ENCODE results near the gene COL4A3.

The COL4A3 gene

GRCh38 chr2:227179988-227180685 lies 15.7 kb downstream of the COL4A3 start:
- Histone ChIP-seq H2BK15ac (ENCODE audit: low read length) (no peak overlapping the region), H3K36me3 (replicated peaks in 1 of 2; ENCODE audit: control insufficient read depth in 2 of 2, insufficient read depth in 2 of 2, low read length in 2 of 2) (no peaks in the 10 kb centered on the region), H4K91ac (ENCODE audit: low read depth, low read length, poor library complexity) (no peak overlapping the region), H3K4me1 (ENCODE audit: control insufficient read depth in 2 of 2, insufficient read depth in 1 of 2, low read depth in 1 of 2, low read length in 2 of 2) (peaks cover 0 to 3% of the 10 kb centered on the region in 2 donors), H2AFZ (ENCODE audit: low read length) (peak overlapping the region; percentile 24), H3K9me3 (replicated peaks in 1 of 2; ENCODE audit: control insufficient read depth in 2 of 2, insufficient read depth in 1 of 2, low read depth in 1 of 2, low read length in 2 of 2) (no peaks in the 10 kb centered on the region), H2AK5ac (ENCODE audit: low read depth, low read length) (no peak overlapping the region), H3K79me1 (ENCODE audit: low read depth, low read length) (no peaks in the 10 kb centered on the region), H2BK5ac (ENCODE audit: low read length) (no peak overlapping the region), H3K4ac (ENCODE audit: low read length) (no peak overlapping the region), H3K23ac (ENCODE audit: low read depth, low read length, poor library complexity) (no peak overlapping the region), H4K8ac (ENCODE audit: low read depth, low read length) (no peak overlapping the region), H3K4me2 (ENCODE audit: insufficient read depth, low read length, poor library complexity, severe bottlenecking) (no peak overlapping the region), H2BK120ac (ENCODE audit: low read depth, low read length) (no peak overlapping the region), H3K27ac (replicated peaks; ENCODE audit: low read length) (no peak overlapping the region), H3K9ac (ENCODE audit: low read depth, low read length, poor library complexity) (no peak overlapping the region), H3K14ac (ENCODE audit: low read length) (no peak overlapping the region), H3K4me3 (ENCODE audit: low read length in 2 of 2) (no peak overlapping the region), H3K18ac (ENCODE audit: low read length) (no peak overlapping the region), H2BK12ac (ENCODE audit: low read length) (no peak overlapping the region), H3K27me3 (ENCODE audit: control insufficient read depth in 3 of 3, insufficient read depth in 3 of 3, low read depth in 1 of 3, low read length in 3 of 3) (no peaks in the 10 kb centered on the region)
- WGBS, 2 donors (ENCODE audit: extremely low coverage in 2 of 2, insufficient read length in 2 of 2, insufficient replicate concordance in 1 of 2) = no CpG with 5 or more reads among the region's 11 CpGs
- DNase-seq (ENCODE audit: low spot score) = no peak

GRCh38 chr2:227180770-227181169 lies 16.3 kb downstream of the COL4A3 start:
- Histone ChIP-seq H3K4me3 (ENCODE audit: low read length in 2 of 2) (no peak overlapping the region), H3K18ac (ENCODE audit: low read length) (no peak overlapping the region), H3K27me3 (ENCODE audit: control insufficient read depth in 3 of 3, insufficient read depth in 3 of 3, low read depth in 1 of 3, low read length in 3 of 3) (no peaks in the 10 kb centered on the region), H2BK12ac (ENCODE audit: low read length) (no peak overlapping the region), H3K4ac (ENCODE audit: low read length) (no peak overlapping the region), H3K27ac (replicated peaks; ENCODE audit: low read length) (no peak overlapping the region), H3K9ac (ENCODE audit: low read depth, low read length, poor library complexity) (no peak overlapping the region), H2AFZ (ENCODE audit: low read length) (no peak overlapping the region), H2AK5ac (ENCODE audit: low read depth, low read length) (no peak overlapping the region), H2BK5ac (ENCODE audit: low read length) (no peak overlapping the region), H3K79me1 (ENCODE audit: low read depth, low read length) (no peaks in the 10 kb centered on the region), H3K9me3 (replicated peaks in 1 of 2; ENCODE audit: control insufficient read depth in 2 of 2, insufficient read depth in 1 of 2, low read depth in 1 of 2, low read length in 2 of 2) (no peaks in the 10 kb centered on the region), H3K4me1 (ENCODE audit: control insufficient read depth in 2 of 2, insufficient read depth in 1 of 2, low read depth in 1 of 2, low read length in 2 of 2) (peaks cover 0 to 3% of the 10 kb centered on the region in 2 donors), H3K4me2 (ENCODE audit: insufficient read depth, low read length, poor library complexity, severe bottlenecking) (no peak overlapping the region), H3K36me3 (replicated peaks in 1 of 2; ENCODE audit: control insufficient read depth in 2 of 2, insufficient read depth in 2 of 2, low read length in 2 of 2) (no peaks in the 10 kb centered on the region), H4K8ac (ENCODE audit: low read depth, low read length) (no peak overlapping the region), H3K14ac (ENCODE audit: low read length) (no peak overlapping the region), H2BK120ac (ENCODE audit: low read depth, low read length) (no peak overlapping the region), H4K91ac (ENCODE audit: low read depth, low read length, poor library complexity) (no peak overlapping the region), H3K23ac (ENCODE audit: low read depth, low read length, poor library complexity) (no peak overlapping the region), H2BK15ac (ENCODE audit: low read length) (no peak overlapping the region)
- DNase-seq (ENCODE audit: low spot score) = no peak
- no CpG with 5 or more reads among the region's 3 CpGs for WGBS, 2 donors (ENCODE audit: extremely low coverage in 2 of 2, insufficient read length in 2 of 2, insufficient replicate concordance in 1 of 2)

GRCh38 chr2:227182765-227183164 lies 18.3 kb downstream of the COL4A3 start:
- H4K91ac ChIP-seq (ENCODE audit: low read depth, low read length, poor library complexity) = no peak overlapping the region
- no peaks in the 10 kb centered on the region for H3K27me3 ChIP-seq (ENCODE audit: control insufficient read depth in 3 of 3, insufficient read depth in 3 of 3, low read depth in 1 of 3, low read length in 3 of 3)
- H2BK12ac ChIP-seq (ENCODE audit: low read length) = no peak overlapping the region
- H3K4me3 ChIP-seq (ENCODE audit: low read length in 2 of 2) = no peak overlapping the region
- no peak overlapping the region for H3K4me2 ChIP-seq (ENCODE audit: insufficient read depth, low read length, poor library complexity, severe bottlenecking)
- no peak overlapping the region for H2AK5ac ChIP-seq (ENCODE audit: low read depth, low read length)
- H3K36me3 ChIP-seq (replicated peaks in 1 of 2; ENCODE audit: control insufficient read depth in 2 of 2, insufficient read depth in 2 of 2, low read length in 2 of 2) = no peaks in the 10 kb centered on the region
- no peak overlapping the region for H3K18ac ChIP-seq (ENCODE audit: low read length)
- H3K27ac ChIP-seq (replicated peaks; ENCODE audit: low read length) = no peak overlapping the region
- no peaks in the 10 kb centered on the region for H3K9me3 ChIP-seq (replicated peaks in 1 of 2; ENCODE audit: control insufficient read depth in 2 of 2, insufficient read depth in 1 of 2, low read depth in 1 of 2, low read length in 2 of 2)
- no peaks in the 10 kb centered on the region for H3K79me1 ChIP-seq (ENCODE audit: low read depth, low read length)
- H2BK5ac ChIP-seq (ENCODE audit: low read length) = no peak overlapping the region
- no peak overlapping the region for H3K23ac ChIP-seq (ENCODE audit: low read depth, low read length, poor library complexity)
- no peak overlapping the region for H2BK15ac ChIP-seq (ENCODE audit: low read length)
- H3K9ac ChIP-seq (ENCODE audit: low read depth, low read length, poor library complexity) = no peak overlapping the region
- H4K8ac ChIP-seq (ENCODE audit: low read depth, low read length) = no peak overlapping the region
- H2BK120ac ChIP-seq (ENCODE audit: low read depth, low read length) = no peak overlapping the region
- no peak for DNase-seq (ENCODE audit: low spot score)
- no peak overlapping the region for H2AFZ ChIP-seq (ENCODE audit: low read length)
- H3K4me1 ChIP-seq (ENCODE audit: control insufficient read depth in 2 of 2, insufficient read depth in 1 of 2, low read depth in 1 of 2, low read length in 2 of 2) = peaks cover 0 to 3% of the 10 kb centered on the region in 2 donors
- H3K14ac ChIP-seq (ENCODE audit: low read length) = no peak overlapping the region
- no peak overlapping the region for H3K4ac ChIP-seq (ENCODE audit: low read length)

GRCh38 chr2:227183657-227184367 lies 19.4 kb downstream of the COL4A3 start:
- no peak overlapping the region for H3K4me3 ChIP-seq (ENCODE audit: low read length in 2 of 2)
- H3K9ac ChIP-seq (ENCODE audit: low read depth, low read length, poor library complexity) = no peak overlapping the region
- no peak overlapping the region for H3K27ac ChIP-seq (replicated peaks; ENCODE audit: low read length)
- no peak overlapping the region for H4K8ac ChIP-seq (ENCODE audit: low read depth, low read length)
- no peak for DNase-seq (ENCODE audit: low spot score)
- H2AK5ac ChIP-seq (ENCODE audit: low read depth, low read length) = no peak overlapping the region
- H2BK12ac ChIP-seq (ENCODE audit: low read length) = no peak overlapping the region
- no peak overlapping the region for H3K14ac ChIP-seq (ENCODE audit: low read length)
- H3K27me3 ChIP-seq (ENCODE audit: control insufficient read depth in 3 of 3, insufficient read depth in 3 of 3, low read depth in 1 of 3, low read length in 3 of 3) = no peaks in the 10 kb centered on the region
- H3K9me3 ChIP-seq (replicated peaks in 1 of 2; ENCODE audit: control insufficient read depth in 2 of 2, insufficient read depth in 1 of 2, low read depth in 1 of 2, low read length in 2 of 2) = no peaks in the 10 kb centered on the region
- no peak overlapping the region for H3K4ac ChIP-seq (ENCODE audit: low read length)
- no peak overlapping the region for H2BK5ac ChIP-seq (ENCODE audit: low read length)
- no peak overlapping the region for H3K23ac ChIP-seq (ENCODE audit: low read depth, low read length, poor library complexity)
- H2AFZ ChIP-seq (ENCODE audit: low read length) = no peak overlapping the region
- H4K91ac ChIP-seq (ENCODE audit: low read depth, low read length, poor library complexity) = no peak overlapping the region
- peaks cover 0 to 5% of the 10 kb centered on the region in 2 donors for H3K4me1 ChIP-seq (ENCODE audit: control insufficient read depth in 2 of 2, insufficient read depth in 1 of 2, low read depth in 1 of 2, low read length in 2 of 2)
- no peak overlapping the region for H3K4me2 ChIP-seq (ENCODE audit: insufficient read depth, low read length, poor library complexity, severe bottlenecking)
- no peaks in the 10 kb centered on the region for H3K36me3 ChIP-seq (replicated peaks in 1 of 2; ENCODE audit: control insufficient read depth in 2 of 2, insufficient read depth in 2 of 2, low read length in 2 of 2)
- no peaks in the 10 kb centered on the region for H3K79me1 ChIP-seq (ENCODE audit: low read depth, low read length)
- H2BK15ac ChIP-seq (ENCODE audit: low read length) = no peak overlapping the region
- H3K18ac ChIP-seq (ENCODE audit: low read length) = no peak overlapping the region
- H2BK120ac ChIP-seq (ENCODE audit: low read depth, low read length) = no peak overlapping the region
- WGBS, 2 donors (ENCODE audit: extremely low coverage in 2 of 2, insufficient read length in 2 of 2, insufficient replicate concordance in 1 of 2) = no CpG with 5 or more reads among the region's 2 CpGs
